Sigmoid colon (tissue), 4 donors: Measurements from ENCODE around the gene ABCC1.

Source experiments
- EP300 ChIP-seq, 4 donors: sonication (generic); formaldehyde crosslinking; IDR thresholded peaks; one replicate each; pipeline ENCODE4 v1.6.1; 2017; ENCODE audit warnings: antibody characterized with exemption in 4 of 4
- TF ChIP-seq, protein P1 (sequence below), 4 experiments: fragments of 450-650 bp in 3 of 4; fragments of 200-600 bp in 1 of 4; IDR thresholded peaks; one replicate each; pipeline ENCODE4 v1.5.1; 2016 to 2019; ENCODE audit warnings: antibody characterized with exemption in 4 of 4, mild to moderate bottlenecking in 3 of 4, moderate library complexity in 2 of 4

- TF ChIP-seq, protein P1, sequence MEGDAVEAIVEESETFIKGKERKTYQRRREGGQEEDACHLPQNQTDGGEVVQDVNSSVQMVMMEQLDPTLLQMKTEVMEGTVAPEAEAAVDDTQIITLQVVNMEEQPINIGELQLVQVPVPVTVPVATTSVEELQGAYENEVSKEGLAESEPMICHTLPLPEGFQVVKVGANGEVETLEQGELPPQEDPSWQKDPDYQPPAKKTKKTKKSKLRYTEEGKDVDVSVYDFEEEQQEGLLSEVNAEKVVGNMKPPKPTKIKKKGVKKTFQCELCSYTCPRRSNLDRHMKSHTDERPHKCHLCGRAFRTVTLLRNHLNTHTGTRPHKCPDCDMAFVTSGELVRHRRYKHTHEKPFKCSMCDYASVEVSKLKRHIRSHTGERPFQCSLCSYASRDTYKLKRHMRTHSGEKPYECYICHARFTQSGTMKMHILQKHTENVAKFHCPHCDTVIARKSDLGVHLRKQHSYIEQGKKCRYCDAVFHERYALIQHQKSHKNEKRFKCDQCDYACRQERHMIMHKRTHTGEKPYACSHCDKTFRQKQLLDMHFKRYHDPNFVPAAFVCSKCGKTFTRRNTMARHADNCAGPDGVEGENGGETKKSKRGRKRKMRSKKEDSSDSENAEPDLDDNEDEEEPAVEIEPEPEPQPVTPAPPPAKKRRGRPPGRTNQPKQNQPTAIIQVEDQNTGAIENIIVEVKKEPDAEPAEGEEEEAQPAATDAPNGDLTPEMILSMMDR (IDR thresholded peaks at IDR 0.05), result no peak
- TF ChIP-seq EP300 (IDR thresholded peaks at IDR 0.05), result no peak
These were observed 80.1 kb downstream of the ABCC1 start for GRCh38 chr16:16029431-16030011.
